ENCODE results near the gene HTT-AS.
"Not testable (repeated sequence)": the region's sequence is repeated elsewhere in the genome, so short reads cannot be mapped to it uniquely, and the experiment has no call there.

The HTT-AS gene

GRCh38 chr4:3065551-3065950, 8.8 kb downstream of the HTT-AS start:
- Mint-ChIP-seq H3K4me1 (no peaks in the 10 kb centered on the region), H3K27me3 (peaks cover 22% of the 10 kb centered on the region), H3K4me3 (no peak overlapping the region), H3K27ac (ENCODE audit: low read depth) (no peak overlapping the region), H3K36me3 (ENCODE audit: insufficient read depth) (no peaks in the 10 kb centered on the region), H3K9me3 (no peaks in the 10 kb centered on the region)
- DNase-seq (ENCODE audit: low spot score in 2 of 2) (no peak), ATAC-seq (replicated peaks; ENCODE audit: extremely low read depth, poor library complexity, severe bottlenecking) (no peak)

DNA sequence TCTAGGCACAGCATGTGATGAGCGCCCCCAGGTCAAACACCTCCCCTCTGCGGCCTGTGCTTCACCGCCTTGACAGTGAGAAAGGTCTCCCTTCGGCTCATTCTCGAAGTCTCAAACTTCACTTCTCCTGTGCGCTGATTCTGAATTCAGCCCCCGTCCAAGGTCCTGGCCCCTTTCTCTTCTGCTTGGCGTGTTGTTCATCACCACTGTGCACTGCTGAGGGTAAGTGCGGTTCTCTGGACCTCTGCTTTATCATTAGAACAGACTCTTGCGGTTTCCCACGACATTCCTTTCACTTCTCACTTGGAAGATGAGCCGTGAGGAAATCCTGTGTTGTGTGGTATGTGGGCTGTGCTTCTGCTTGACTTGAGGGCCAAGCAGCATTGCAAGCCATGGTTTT, 11.9 kb downstream of the HTT-AS start:
- DNase-seq (ENCODE audit: low spot score in 2 of 2), result no peak
- Mint-ChIP-seq H3K4me1 (no peaks in the 10 kb centered on the region), H3K9me3 (no peaks in the 10 kb centered on the region), H3K36me3 (ENCODE audit: insufficient read depth) (no peaks in the 10 kb centered on the region), H3K27me3 (peaks cover 36% of the 10 kb centered on the region), H3K4me3 (no peak overlapping the region), H3K27ac (ENCODE audit: low read depth) (no peak overlapping the region)
- no peak for ATAC-seq (replicated peaks; ENCODE audit: extremely low read depth, poor library complexity, severe bottlenecking)

DNA sequence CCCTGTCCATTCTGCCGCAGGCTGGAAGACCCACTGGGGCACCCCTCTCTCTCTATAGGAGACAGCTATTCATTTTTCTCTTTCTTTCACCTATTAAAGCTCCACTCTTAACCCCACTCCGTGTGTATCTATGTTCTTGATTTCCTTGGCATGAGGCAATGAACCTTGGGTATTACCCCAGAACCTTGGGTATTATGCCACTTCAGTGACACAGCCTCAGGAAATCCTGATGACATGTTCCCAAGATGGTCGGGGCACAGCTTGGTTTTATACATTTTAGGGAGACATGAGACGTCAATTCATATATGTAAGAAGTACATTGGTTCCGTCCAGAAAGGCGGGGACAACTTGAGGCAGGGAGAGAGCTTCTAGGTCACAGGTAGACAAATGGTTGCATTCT, 13.4 kb downstream of the HTT-AS start:
- Mint-ChIP-seq H3K4me3 (no peak overlapping the region), H3K9me3 (no peaks in the 10 kb centered on the region), H3K36me3 (ENCODE audit: insufficient read depth) (no peaks in the 10 kb centered on the region), H3K4me1 (no peaks in the 10 kb centered on the region), H3K27ac (ENCODE audit: low read depth) (no peak overlapping the region), H3K27me3 (peaks cover 36% of the 10 kb centered on the region)
- ATAC-seq (replicated peaks; ENCODE audit: extremely low read depth, poor library complexity, severe bottlenecking), result no peak
- DNase-seq (ENCODE audit: low spot score in 2 of 2), result no peak

DNA sequence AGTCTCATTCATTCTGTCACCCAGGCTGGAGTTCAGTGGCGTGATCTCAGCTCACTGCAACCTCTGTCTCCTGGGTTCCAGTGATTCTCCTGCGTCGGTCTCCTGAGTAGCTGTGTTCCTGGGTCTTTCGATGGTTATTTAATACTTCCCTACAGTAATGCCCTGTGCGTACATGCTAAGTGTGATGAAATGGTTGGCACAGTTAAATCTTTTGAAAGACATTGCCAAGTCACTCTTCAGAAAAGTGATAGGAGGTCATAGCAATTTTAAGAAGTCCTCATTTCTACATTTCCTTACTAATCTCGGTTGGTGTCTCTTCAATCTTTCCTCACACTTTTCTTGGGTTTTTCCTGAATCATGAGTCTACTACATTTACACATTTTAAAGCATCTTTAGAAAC, 14.4 kb downstream of the HTT-AS start:
- ATAC-seq (replicated peaks; ENCODE audit: extremely low read depth, poor library complexity, severe bottlenecking) (no peak), DNase-seq (ENCODE audit: low spot score in 2 of 2) (no peak)
- Mint-ChIP-seq H3K4me3 (no peak overlapping the region), H3K36me3 (ENCODE audit: insufficient read depth) (no peaks in the 10 kb centered on the region), H3K27ac (ENCODE audit: low read depth) (no peak overlapping the region), H3K9me3 (no peaks in the 10 kb centered on the region), H3K27me3 (peaks cover 36% of the 10 kb centered on the region), H3K4me1 (no peaks in the 10 kb centered on the region)

DNA sequence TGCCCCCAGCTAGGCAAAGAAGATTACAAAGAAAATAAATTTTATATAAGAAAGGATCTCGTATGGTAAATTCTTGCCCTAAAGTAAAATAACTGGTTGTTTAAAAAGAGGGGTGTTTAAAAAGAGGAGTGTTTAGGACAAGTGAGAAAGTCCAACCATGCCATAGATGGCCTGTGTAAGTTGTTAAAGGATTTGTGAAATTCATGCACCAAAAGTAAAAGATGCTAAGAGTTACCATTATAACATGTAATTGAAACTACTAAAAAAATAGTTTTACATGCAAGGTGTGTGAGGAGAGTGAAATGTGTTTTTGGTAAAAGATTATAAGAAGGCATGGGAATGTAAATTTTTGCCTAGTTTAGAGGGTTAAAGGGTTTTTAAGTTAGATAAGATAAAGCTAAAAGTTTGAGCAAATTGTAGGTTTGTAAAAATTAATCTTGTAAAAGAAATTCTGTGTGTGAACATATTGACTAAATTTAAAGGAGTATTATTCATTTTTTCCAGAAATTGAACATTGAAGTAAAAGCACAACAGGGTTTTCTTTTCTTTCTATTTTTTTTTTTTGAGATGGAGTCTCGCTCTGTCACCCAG, 20.1 kb downstream of the HTT-AS start:
- no peaks in the 10 kb centered on the region for H3K36me3 Mint-ChIP-seq (ENCODE audit: insufficient read depth)
- no peak for ATAC-seq (replicated peaks; ENCODE audit: extremely low read depth, poor library complexity, severe bottlenecking)
- H3K27me3 Mint-ChIP-seq, result peaks cover 2% of the 10 kb centered on the region
- no peak for DNase-seq (ENCODE audit: low spot score in 2 of 2)
- peaks cover 5% of the 10 kb centered on the region for H3K9me3 Mint-ChIP-seq
- H3K27ac Mint-ChIP-seq (ENCODE audit: low read depth), result no peak overlapping the region
- no peak overlapping the region for H3K4me3 Mint-ChIP-seq
- no peaks in the 10 kb centered on the region for H3K4me1 Mint-ChIP-seq

GRCh38 chr4:3051141-3051897, 23.0 kb downstream of the HTT-AS start:
- ATAC-seq (replicated peaks; ENCODE audit: extremely low read depth, poor library complexity, severe bottlenecking); H3K27ac Mint-ChIP-seq (ENCODE audit: low read depth); H3K9me3 Mint-ChIP-seq; H3K27me3 Mint-ChIP-seq; H3K36me3 Mint-ChIP-seq (ENCODE audit: insufficient read depth); H3K4me1 Mint-ChIP-seq; H3K4me3 Mint-ChIP-seq; DNase-seq (ENCODE audit: low spot score in 2 of 2): not testable (repeated sequence)

DNA sequence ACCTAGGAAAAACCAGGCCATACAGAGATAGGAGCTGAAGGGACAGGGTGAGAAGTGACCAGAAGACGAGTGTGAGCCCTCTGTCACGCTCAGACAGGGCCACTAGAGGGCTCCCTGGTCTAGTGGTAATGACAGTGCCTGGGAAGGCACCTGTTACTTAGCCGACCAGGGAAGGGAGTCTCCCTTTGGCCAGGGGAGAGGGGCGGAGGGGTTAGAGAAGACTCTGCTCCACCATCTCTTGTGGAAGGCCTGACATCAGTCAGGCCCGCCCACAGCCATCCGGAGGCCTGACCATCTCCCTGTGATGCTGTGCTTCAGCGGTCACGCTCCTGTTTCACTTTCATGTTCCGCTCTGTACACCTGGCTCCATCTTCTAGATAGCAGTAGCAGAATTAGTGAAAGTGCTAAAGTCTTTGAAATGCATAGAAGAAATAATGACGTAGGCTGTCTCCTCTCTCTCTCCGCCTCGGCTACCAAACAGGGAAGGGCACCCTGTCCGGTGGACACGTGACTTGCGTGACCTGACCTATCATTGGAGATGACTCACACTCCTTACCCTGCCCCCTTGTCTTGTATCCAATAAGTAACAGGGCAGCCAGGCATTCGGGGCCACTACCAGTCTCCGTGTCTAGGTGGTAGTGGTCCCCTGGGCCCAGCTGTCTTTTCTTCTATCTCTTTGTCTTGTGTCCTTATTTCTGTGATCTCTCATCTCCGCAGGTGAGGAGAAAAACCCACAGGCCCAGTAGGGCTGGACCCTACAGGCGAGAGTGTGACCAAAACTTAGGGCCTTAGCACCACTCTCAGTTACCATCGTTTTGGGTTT, 26.7 kb downstream of the HTT-AS start:
- Mint-ChIP-seq H3K36me3 (ENCODE audit: insufficient read depth) (peaks cover 6% of the 10 kb centered on the region), H3K4me3 (peak overlapping the region; percentile 69), H3K9me3 (no peaks in the 10 kb centered on the region), H3K4me1 (peaks cover 28% of the 10 kb centered on the region), H3K27me3 (no peaks in the 10 kb centered on the region), H3K27ac (ENCODE audit: low read depth) (peak overlapping the region; percentile 72)
- peak; percentile 56 for ATAC-seq (replicated peaks; ENCODE audit: extremely low read depth, poor library complexity, severe bottlenecking)
- peak; percentile 47 to 67 for DNase-seq (ENCODE audit: low spot score in 2 of 2)

DNA sequence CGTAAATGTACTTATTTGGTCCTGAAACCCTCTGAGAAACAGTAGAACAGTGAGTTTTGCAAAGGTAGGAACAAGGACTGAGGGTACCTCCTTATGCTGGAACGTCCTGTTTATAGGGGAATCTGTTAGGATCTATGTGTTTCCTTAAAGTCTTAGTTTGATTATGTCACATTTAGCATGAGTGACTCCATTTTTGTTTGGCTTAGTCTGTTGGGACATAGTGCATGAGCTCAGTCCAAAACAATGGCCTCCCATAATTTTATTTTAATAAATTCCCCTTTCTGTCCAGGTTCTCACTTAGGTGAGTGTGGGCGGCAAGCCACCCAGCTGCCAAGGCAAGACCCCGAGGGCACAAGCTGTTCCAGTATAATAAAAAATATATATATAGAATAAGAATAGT, 27.7 kb downstream of the HTT-AS start:
- H3K36me3 Mint-ChIP-seq (ENCODE audit: insufficient read depth), result peaks cover 9% of the 10 kb centered on the region

GRCh38 chr4:3046162-3046561, 28.2 kb downstream of the HTT-AS start:
- Mint-ChIP-seq H3K4me1 (peaks cover 28% of the 10 kb centered on the region), H3K9me3 (no peaks in the 10 kb centered on the region), H3K36me3 (ENCODE audit: insufficient read depth) (peaks cover 9% of the 10 kb centered on the region), H3K27ac (ENCODE audit: low read depth) (peak overlapping the region; percentile 91), H3K27me3 (no peaks in the 10 kb centered on the region), H3K4me3 (no peak overlapping the region)
- DNase-seq (ENCODE audit: low spot score in 2 of 2) (no peak), ATAC-seq (replicated peaks; ENCODE audit: extremely low read depth, poor library complexity, severe bottlenecking) (no peak)

More for the DNA sequence above, 27.7 kb downstream of the HTT-AS start:
- Mint-ChIP-seq H3K27me3 (no peaks in the 10 kb centered on the region), H3K4me3 (peak overlapping the region; percentile 69), H3K27ac (ENCODE audit: low read depth) (peak overlapping the region; percentile 72), H3K9me3 (no peaks in the 10 kb centered on the region), H3K4me1 (peaks cover 28% of the 10 kb centered on the region)
- ATAC-seq (replicated peaks; ENCODE audit: extremely low read depth, poor library complexity, severe bottlenecking) (no peak), DNase-seq (ENCODE audit: low spot score in 2 of 2) (no peak)

DNA sequence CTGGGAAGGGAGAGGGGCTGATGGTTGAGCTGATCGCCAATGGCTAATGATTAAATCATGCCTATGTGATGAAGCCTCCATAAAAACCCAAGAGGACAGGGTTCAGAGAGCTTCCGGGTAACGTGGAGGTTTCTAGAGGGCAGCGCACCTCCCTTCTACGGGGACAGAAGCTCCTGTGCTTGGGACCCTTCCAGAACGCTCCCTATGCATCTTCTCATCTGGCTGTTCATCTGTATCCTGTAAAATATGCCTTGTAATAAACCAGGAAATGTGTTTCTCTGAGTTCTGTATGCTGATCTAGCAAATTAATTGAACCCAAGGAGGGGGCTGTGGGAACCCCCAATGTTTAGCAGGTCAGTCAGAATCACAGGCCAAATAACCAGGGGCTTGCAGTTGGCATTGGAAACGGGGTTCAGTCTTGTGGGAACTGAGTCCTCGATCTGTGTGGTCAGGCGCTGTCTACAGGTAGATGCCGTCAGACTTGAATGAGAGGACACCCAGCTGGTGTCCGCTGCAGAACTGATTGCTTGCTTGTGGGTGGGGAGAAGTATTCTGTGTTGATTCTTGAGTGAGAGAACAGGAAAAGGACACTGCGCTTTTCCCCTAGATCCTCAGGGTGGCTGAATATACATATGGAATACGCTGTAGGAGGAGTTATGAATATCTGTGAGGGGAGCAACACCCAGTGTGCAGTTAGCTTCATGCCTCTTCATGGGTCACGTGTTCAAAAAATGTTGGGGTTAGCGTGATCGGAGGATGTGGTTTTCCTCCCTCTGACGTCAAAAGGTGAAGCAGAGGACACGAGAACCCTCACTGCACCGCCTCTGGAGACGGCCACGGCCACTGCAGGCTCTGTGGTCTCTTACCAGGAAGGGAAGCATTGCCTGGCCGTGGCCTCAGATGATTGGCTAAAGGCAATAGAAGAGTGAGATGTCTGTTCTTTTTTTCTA, 29.2 kb downstream of the HTT-AS start:
- Mint-ChIP-seq H3K27me3 (no peaks in the 10 kb centered on the region), H3K36me3 (ENCODE audit: insufficient read depth) (peaks cover 9% of the 10 kb centered on the region), H3K27ac (ENCODE audit: low read depth) (peak overlapping the region; percentile 91), H3K9me3 (no peaks in the 10 kb centered on the region), H3K4me1 (peaks cover 28% of the 10 kb centered on the region), H3K4me3 (peak overlapping the region; percentile 53)
- ATAC-seq (replicated peaks; ENCODE audit: extremely low read depth, poor library complexity, severe bottlenecking), result peak; percentile 77
- peak; percentile 60 to 81 for DNase-seq (ENCODE audit: low spot score in 2 of 2)

DNA sequence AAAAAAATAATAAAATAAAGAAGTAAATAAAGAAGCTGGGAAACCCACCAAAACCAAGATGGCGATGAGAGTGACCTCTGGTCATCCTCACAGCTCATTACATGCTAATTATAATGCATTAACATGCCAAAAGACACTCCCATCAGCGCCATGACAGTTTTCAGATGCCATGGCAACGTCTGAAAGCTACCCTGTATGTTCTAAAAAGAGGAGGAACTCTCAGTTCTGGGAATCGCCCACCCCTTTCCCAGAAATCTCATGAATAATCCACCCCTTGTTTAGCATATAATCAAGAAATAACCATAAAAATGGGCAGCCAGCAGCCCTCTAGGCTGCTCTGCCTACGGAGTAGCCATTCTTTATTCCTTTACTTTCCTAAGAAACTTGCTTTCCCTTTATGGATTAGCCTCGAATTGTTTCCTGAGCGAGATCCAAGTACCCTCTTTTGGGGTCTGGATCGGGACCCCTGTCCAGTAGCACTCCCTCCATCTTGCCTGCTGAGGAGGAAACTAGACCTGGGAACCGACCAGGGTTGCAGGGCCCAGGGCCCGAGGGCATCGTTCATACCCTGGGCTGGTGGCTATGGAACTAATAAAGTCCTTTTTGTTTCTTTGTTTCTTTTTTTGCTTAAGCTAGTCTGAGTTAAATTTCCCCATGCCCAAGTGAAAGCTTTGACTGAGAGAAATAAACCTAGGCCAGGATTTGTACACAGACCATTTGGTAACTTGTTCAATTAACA, 30.9 kb downstream of the HTT-AS start:
- DNase-seq (ENCODE audit: low spot score in 2 of 2) (no peak), ATAC-seq (replicated peaks; ENCODE audit: extremely low read depth, poor library complexity, severe bottlenecking) (no peak)
- Mint-ChIP-seq H3K4me3 (no peak overlapping the region), H3K9me3 (no peaks in the 10 kb centered on the region), H3K27ac (ENCODE audit: low read depth) (no peak overlapping the region), H3K36me3 (ENCODE audit: insufficient read depth) (peaks cover 9% of the 10 kb centered on the region), H3K27me3 (peaks cover 2% of the 10 kb centered on the region), H3K4me1 (peaks cover 28% of the 10 kb centered on the region)
